CD8-positive, alpha-beta memory T cell (primary cell): Measurements from ENCODE around the gene TRIM44. TPM values are rescaled to one million over a fixed set of nuclear protein-coding genes. Genes with fewer than 3 reads are reported as not detected.

Experiments used
- CTCF ChIA-PET: fragments of 350-600 bp; sonication (Branson Sonifier 250); formaldehyde crosslinking; loops from one replicate; lab custom pipeline; 2021; ENCODE audit warnings: antibody characterized with exemption; lab: Charles Lee
- POLR2A ChIA-PET: fragments of 350-600 bp; sonication (Branson Sonifier 250); formaldehyde crosslinking; loops from one replicate; lab custom pipeline; 2021; ENCODE audit warnings: antibody characterized with exemption; lab: Charles Lee
- DNase-seq, 5 donors: peaks; one replicate each; pipeline versions ENCODE4 v3.0.0 to v3.0.0-alpha.2; 2020 to 2022; ENCODE audit warnings: mixed read lengths in 1 of 5
- H3K27ac ChIP-seq: one replicate; pipeline ENCODE4 v1.7.0; 2013; ENCODE audit warnings: low read depth, mild to moderate bottlenecking, low read length, moderate library complexity
- H3K27me3 ChIP-seq: 2 replicates; pipeline ENCODE4 v1.7.0; 2013; ENCODE audit warnings: low read length, mild to moderate bottlenecking; ENCODE audit not compliant: insufficient read depth, poor library complexity, severe bottlenecking
- H3K36me3 ChIP-seq: 2 replicates; pipeline ENCODE4 v1.7.0; 2013; ENCODE audit warnings: mild to moderate bottlenecking, low read length, moderate library complexity; ENCODE audit not compliant: insufficient read depth
- H3K4me1 ChIP-seq: 2 replicates; pipeline ENCODE4 v1.7.0; 2013; ENCODE audit warnings: mild to moderate bottlenecking, low read length, moderate library complexity; ENCODE audit not compliant: insufficient read depth
- H3K4me3 ChIP-seq: 2 replicates; pipeline ENCODE4 v1.7.0; 2013; ENCODE audit warnings: mild to moderate bottlenecking, low read length
- H3K9me3 ChIP-seq: 2 replicates; pipeline ENCODE4 v1.7.0; 2013; ENCODE audit warnings: mild to moderate bottlenecking, low read length
- H3K27ac Mint-ChIP-seq, 8 donors: one replicate each; pipeline ENCODE4 v1.8.0; 2020 to 2021; ENCODE audit warnings: mixed read lengths in 8 of 8, mild to moderate bottlenecking in 6 of 8, inconsistent platforms in 3 of 8, moderate library complexity in 3 of 8
- H3K27me3 Mint-ChIP-seq, 2 donors: one replicate each; pipeline ENCODE4 v1.8.0; 2020 to 2021; ENCODE audit warnings: mixed read lengths in 2 of 2, mild to moderate bottlenecking in 1 of 2, moderate library complexity in 1 of 2
- H3K36me3 Mint-ChIP-seq, 3 donors: one replicate each; pipeline ENCODE4 v1.8.0; 2020 to 2021; ENCODE audit warnings: mixed read lengths in 3 of 3, inconsistent platforms in 1 of 3, mild to moderate bottlenecking in 1 of 3
- H3K4me1 Mint-ChIP-seq, 3 donors: one replicate each; pipeline ENCODE4 v1.8.0; 2020 to 2021; ENCODE audit warnings: mixed read lengths in 3 of 3, inconsistent platforms in 1 of 3, mild to moderate bottlenecking in 1 of 3
- H3K4me3 Mint-ChIP-seq, 7 donors: one replicate each; pipeline ENCODE4 v1.8.0; 2020 to 2021; ENCODE audit warnings: mixed read lengths in 7 of 7, mild to moderate bottlenecking in 6 of 7, moderate library complexity in 4 of 7, inconsistent platforms in 2 of 7
- H3K9me3 Mint-ChIP-seq, 5 donors: one replicate each; pipeline ENCODE4 v1.8.0; 2020 to 2022; ENCODE audit warnings: mixed read lengths in 5 of 5, mild to moderate bottlenecking in 3 of 5, moderate library complexity in 2 of 5, inconsistent platforms in 1 of 5
- polyA plus RNA-seq: library from polyadenylated mRNA; unstranded; fragments of 300-500 nt; fragmentation: Illumina TruSeq; gene quantifications from one replicate; pipeline ENCODE4 v1.2.3, GENCODE V29; 2021
- total RNA-seq, 2 experiments: library from RNA; stranded (reverse); gene quantifications; one replicate each; pipeline ENCODE4 v1.2.3, GENCODE V29; 2021

The TRIM44 gene
- total and polyA plus RNA-seq, 3 experiments from 2014 or later: 36.8 to 40.4 (median 40.4) TPM

DNA sequence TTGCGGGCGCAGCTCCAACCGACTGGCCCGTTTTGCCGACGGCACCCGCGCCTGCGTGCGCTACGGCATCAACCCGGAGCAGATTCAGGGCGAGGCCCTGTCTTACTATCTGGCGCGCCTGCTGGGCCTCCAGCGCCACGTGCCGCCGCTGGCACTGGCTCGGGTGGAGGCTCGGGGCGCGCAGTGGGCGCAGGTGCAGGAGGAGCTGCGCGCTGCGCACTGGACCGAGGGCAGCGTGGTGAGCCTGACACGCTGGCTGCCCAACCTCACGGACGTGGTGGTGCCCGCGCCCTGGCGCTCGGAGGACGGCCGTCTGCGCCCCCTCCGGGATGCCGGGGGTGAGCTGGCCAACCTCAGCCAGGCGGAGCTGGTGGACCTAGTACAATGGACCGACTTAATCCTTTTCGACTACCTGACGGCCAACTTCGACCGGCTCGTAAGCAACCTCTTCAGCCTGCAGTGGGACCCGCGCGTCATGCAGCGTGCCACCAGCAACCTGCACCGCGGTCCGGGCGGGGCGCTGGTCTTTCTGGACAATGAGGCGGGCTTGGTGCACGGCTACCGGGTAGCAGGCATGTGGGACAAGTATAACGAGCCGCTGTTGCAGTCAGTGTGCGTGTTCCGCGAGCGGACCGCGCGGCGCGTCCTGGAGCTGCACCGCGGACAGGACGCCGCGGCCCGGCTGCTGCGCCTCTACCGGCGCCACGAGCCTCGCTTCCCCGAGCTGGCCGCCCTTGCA lies 43.3 kb upstream of the TRIM44 start:
- peaks cover 10 to 16% (median 11%) of the 10 kb centered on the region in 3 donors for H3K4me1 Mint-ChIP-seq
- peaks cover 12% of the 10 kb centered on the region for H3K4me1 ChIP-seq
- H3K27me3 Mint-ChIP-seq: peaks cover 34 to 75% of the 10 kb centered on the region in 2 donors
- peaks cover 25% of the 10 kb centered on the region for H3K27me3 ChIP-seq
- no peak overlapping the region for H3K27ac ChIP-seq
- CTCF ChIA-PET: no interaction called here
- H3K27ac Mint-ChIP-seq: no peak overlapping the region
- peak overlapping the region in 6 of 7 donors; percentile 29 to 80 (median 61) for H3K4me3 Mint-ChIP-seq
- H3K9me3 ChIP-seq: no peaks in the 10 kb centered on the region
- no peaks in the 10 kb centered on the region for H3K36me3 Mint-ChIP-seq
- peak in 1 of 5 donors; percentile 13 for DNase-seq
- no peaks in the 10 kb centered on the region for H3K36me3 ChIP-seq
- no peak overlapping the region for H3K4me3 ChIP-seq
- H3K9me3 Mint-ChIP-seq: no peaks in the 10 kb centered on the region
- POLR2A ChIA-PET: no interaction called here

DNA sequence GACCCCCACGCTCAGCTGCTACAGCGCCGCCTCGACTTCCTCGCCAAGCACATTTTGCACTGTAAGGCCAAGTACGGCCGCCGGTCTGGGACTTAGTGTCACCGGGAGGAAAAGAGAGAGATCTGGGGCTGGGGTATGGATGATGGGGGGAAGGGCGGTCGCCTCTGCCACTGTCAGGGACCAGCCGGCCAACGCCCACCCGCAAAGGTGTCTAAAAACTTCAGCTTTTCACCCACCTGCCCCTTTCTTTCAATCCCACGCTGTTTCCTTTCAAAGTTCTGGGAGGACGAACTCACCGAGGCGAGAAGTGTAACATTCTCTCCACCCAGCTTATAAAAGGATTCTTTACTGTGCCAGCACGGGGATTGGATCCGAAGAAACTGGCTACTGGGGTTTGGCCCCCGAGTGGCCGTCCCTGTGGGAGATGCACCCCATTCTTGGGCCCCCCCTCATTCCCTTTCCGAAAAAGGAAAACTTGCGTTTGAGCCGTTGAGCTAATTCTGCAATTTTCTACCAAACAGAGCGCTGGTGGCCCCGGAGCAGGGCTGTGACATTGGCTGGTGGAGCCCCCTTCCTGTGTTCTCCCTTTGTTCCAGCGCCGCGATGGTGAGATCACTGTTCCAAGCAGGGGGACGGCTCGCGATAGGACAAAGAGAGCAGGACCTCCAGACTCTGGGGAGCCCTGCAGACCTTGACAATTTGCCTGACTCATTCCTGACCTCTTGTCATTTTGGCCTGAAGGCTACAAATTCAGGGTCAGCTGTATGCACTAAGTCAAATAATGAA lies 42.5 kb upstream of the TRIM44 start:
- Mint-ChIP-seq H3K4me3 (peak overlapping the region; percentile 29 to 80 (median 60)), H3K4me1 (peaks cover 10 to 16% (median 11%) of the 10 kb centered on the region in 3 donors), H3K27me3 (peaks cover 31 to 71% of the 10 kb centered on the region in 2 donors), H3K27ac (no peak overlapping the region), H3K9me3 (no peaks in the 10 kb centered on the region), H3K36me3 (no peaks in the 10 kb centered on the region)
- Histone ChIP-seq H3K27me3 (peaks cover 25% of the 10 kb centered on the region), H3K9me3 (no peaks in the 10 kb centered on the region), H3K4me1 (peaks cover 12% of the 10 kb centered on the region), H3K27ac (no peak overlapping the region), H3K36me3 (no peaks in the 10 kb centered on the region), H3K4me3 (no peak overlapping the region)
- ChIA-PET CTCF (no interaction called here), POLR2A (no interaction called here)
- DNase-seq: no peak

DNA sequence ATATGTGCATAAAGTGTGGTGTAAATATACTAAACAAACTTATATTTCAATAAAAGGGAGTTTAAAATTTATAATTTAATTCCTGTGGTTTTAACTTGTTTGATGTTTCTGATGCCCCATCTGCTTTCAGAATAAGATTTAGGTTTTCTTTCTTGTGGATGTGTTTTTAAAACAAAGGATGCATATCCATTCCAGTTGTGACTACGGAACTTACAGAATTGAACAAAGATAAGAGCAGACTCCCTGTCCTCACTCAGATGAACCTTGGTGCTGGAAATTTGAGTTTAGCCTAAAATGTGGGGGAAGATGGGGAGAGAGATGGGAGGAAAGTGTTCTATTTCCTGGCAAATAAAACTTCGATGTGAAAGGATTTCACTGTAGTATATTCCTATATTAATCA lies 41.8 kb upstream of the TRIM44 start:
- Mint-ChIP-seq H3K4me1 (peaks cover 10 to 16% (median 11%) of the 10 kb centered on the region in 3 donors), H3K9me3 (no peaks in the 10 kb centered on the region), H3K4me3 (no peak overlapping the region), H3K27me3 (peaks cover 31 to 68% of the 10 kb centered on the region in 2 donors), H3K27ac (no peak overlapping the region), H3K36me3 (no peaks in the 10 kb centered on the region)
- Histone ChIP-seq H3K27me3 (peaks cover 23% of the 10 kb centered on the region), H3K27ac (no peak overlapping the region), H3K4me3 (no peak overlapping the region), H3K4me1 (peaks cover 12% of the 10 kb centered on the region), H3K9me3 (no peaks in the 10 kb centered on the region), H3K36me3 (no peaks in the 10 kb centered on the region)
- ChIA-PET POLR2A (no interaction called here), CTCF (no interaction called here)
- DNase-seq: no peak

DNA sequence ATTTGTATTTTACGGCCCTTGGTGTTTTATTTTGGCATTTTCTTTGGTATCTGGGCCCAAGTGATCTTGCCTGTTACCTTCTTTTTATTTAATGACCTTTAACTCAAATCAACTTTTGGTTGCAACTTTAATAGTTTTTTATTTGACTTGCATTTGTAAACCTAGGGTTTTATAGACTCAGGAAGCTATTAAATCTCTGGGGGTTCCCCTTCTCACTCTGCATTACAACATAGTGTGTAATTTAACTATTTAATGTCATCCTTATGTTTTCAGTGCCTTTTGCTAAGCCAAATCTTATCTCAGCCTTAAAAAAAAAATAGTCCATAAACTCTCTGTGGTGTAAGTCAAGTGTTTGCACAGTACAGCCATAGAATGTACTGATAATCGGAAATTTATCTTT lies 41.0 kb upstream of the TRIM44 start:
- Histone ChIP-seq H3K27ac (no peak overlapping the region), H3K27me3 (peaks cover 20% of the 10 kb centered on the region), H3K9me3 (no peaks in the 10 kb centered on the region), H3K36me3 (no peaks in the 10 kb centered on the region), H3K4me3 (no peak overlapping the region), H3K4me1 (peaks cover 12% of the 10 kb centered on the region)
- Mint-ChIP-seq H3K4me1 (peaks cover 10 to 16% (median 11%) of the 10 kb centered on the region in 3 donors), H3K9me3 (no peaks in the 10 kb centered on the region), H3K4me3 (no peak overlapping the region), H3K27me3 (peaks cover 31 to 69% of the 10 kb centered on the region in 2 donors), H3K27ac (no peak overlapping the region), H3K36me3 (no peaks in the 10 kb centered on the region)
- CTCF ChIA-PET: no interaction called here
- POLR2A ChIA-PET: no interaction called here
- DNase-seq: no peak

DNA sequence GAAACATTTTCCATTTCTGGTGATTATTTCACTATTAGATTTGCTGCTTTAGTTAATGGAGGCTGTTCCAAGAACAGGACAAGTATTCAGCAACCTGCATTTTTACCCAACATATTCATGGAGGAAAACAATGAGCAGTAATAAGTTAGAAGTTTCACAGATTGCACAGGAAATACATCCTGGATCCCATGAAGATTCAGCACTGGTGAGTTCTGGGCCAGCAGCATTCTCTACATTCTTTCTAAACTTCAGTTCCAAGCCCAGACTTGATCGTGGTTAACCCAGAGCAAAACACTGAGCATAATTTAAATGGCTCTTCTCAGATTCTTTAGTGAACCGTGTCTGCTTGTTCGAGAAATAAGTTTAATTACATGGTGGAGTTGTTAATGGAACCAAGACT lies 40.5 kb upstream of the TRIM44 start:
- POLR2A ChIA-PET: no interaction called here
- DNase-seq: no peak
- Histone ChIP-seq H3K4me3 (no peak overlapping the region), H3K9me3 (no peaks in the 10 kb centered on the region), H3K36me3 (no peaks in the 10 kb centered on the region), H3K27ac (no peak overlapping the region), H3K4me1 (peaks cover 12% of the 10 kb centered on the region), H3K27me3 (peaks cover 20% of the 10 kb centered on the region)
- Mint-ChIP-seq H3K9me3 (no peaks in the 10 kb centered on the region), H3K27me3 (peaks cover 29 to 69% of the 10 kb centered on the region in 2 donors), H3K36me3 (no peaks in the 10 kb centered on the region), H3K4me1 (peaks cover 10 to 16% (median 11%) of the 10 kb centered on the region in 3 donors), H3K4me3 (no peak overlapping the region), H3K27ac (no peak overlapping the region)
- CTCF ChIA-PET: no interaction called here

DNA sequence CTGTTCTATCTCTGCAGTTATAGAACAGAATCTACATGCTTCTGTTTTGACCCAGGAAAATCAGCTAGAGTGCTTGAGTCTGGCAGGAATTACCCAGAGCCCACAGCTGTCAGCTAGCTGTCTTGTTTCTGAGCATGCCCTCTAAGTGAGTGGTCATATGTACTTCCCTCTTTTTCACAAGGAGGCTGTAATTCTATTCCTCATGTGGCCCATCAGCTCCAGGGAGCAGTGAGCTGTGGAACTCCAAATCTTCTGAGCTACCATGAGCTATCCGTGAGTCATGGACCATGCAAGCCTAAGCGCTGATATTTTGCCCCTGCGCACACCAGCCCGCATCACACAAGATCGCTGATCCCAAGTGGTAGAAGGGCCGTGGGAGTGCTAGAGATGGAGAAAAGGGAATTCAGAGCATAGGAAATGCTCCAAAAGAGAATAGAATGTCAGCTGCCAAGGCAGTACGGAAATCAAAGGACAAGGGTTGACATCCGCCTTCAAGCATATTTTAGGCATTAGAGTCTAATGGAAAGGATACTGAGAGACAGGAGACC lies 38.9 kb upstream of the TRIM44 start:
- ChIA-PET CTCF (interaction anchor here (1.2 kb wide), 1 partner anchor 651 kb away, joined by 3 read pairs; no protein-coding TSS in a partner anchor), POLR2A (no interaction called here)
- no peaks in the 10 kb centered on the region for H3K36me3 Mint-ChIP-seq
- no peaks in the 10 kb centered on the region for H3K36me3 ChIP-seq
- DNase-seq: no peak
- peaks cover 29 to 72% of the 10 kb centered on the region in 2 donors for H3K27me3 Mint-ChIP-seq
- no peaks in the 10 kb centered on the region for H3K9me3 ChIP-seq
- H3K27ac ChIP-seq: no peak overlapping the region
- H3K27me3 ChIP-seq: peaks cover 20% of the 10 kb centered on the region
- no peak overlapping the region for H3K27ac Mint-ChIP-seq
- no peak overlapping the region for H3K4me3 ChIP-seq
- peaks cover 5% of the 10 kb centered on the region for H3K4me1 ChIP-seq
- peaks cover 5 to 10% (median 6%) of the 10 kb centered on the region in 3 donors for H3K4me1 Mint-ChIP-seq
- no peaks in the 10 kb centered on the region for H3K9me3 Mint-ChIP-seq
- no peak overlapping the region for H3K4me3 Mint-ChIP-seq

DNA sequence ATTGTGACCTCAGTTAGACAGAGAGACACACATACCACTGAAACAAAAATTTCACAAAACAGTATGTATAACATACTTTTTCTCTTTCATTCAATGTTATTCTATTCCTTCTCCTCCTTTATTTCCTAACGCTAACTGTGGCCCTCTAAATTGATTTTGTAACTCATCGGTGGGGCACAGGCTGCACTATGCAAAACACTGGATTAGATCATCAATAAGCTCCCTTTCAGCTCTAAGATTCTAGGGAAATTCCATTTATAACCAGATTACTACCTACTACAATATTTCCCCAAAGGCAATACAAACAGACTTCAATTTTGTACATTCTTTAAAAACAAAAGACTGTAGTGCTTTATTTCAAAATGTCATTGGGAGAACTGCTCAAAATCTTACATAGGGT lies 38.3 kb upstream of the TRIM44 start:
- POLR2A ChIA-PET: no interaction called here
- H3K27me3 ChIP-seq: peaks cover 20% of the 10 kb centered on the region

DNA sequence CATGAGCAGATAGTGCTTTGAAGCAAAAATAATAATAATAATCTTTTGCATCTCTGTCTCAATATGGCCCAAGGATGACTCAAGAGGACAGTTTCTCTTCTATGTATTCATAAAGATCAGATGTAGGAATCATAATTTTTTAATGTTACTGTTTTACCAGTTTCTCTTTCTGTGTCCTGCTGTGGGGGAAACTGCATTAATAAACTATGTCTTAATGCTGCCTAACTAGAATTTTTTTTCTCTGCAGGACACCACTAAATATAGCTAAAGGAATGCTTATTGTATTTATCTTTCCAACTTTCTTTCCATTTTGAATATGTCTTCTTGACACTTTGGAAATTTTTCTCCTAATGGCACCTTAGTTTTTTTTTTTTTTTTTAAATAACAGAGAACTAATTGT lies 37.8 kb upstream of the TRIM44 start:
- Mint-ChIP-seq H3K27ac (no peak overlapping the region), H3K27me3 (peaks cover 31 to 81% of the 10 kb centered on the region in 2 donors), H3K4me3 (no peak overlapping the region), H3K9me3 (no peaks in the 10 kb centered on the region), H3K36me3 (no peaks in the 10 kb centered on the region), H3K4me1 (peaks cover 4 to 6% (median 5%) of the 10 kb centered on the region in 3 donors)
- POLR2A ChIA-PET: no interaction called here
- Histone ChIP-seq H3K4me1 (peaks cover 4% of the 10 kb centered on the region), H3K27ac (no peak overlapping the region), H3K4me3 (no peak overlapping the region), H3K27me3 (peaks cover 22% of the 10 kb centered on the region), H3K9me3 (no peaks in the 10 kb centered on the region), H3K36me3 (no peaks in the 10 kb centered on the region)
- CTCF ChIA-PET: no interaction called here
- DNase-seq: no peak

More for the DNA sequence above, 38.3 kb upstream of the TRIM44 start:
- H3K4me1 ChIP-seq: peaks cover 5% of the 10 kb centered on the region
- no peaks in the 10 kb centered on the region for H3K36me3 ChIP-seq
- H3K9me3 ChIP-seq: no peaks in the 10 kb centered on the region
- CTCF ChIA-PET: no interaction called here
- H3K4me3 ChIP-seq: no peak overlapping the region
- H3K27ac Mint-ChIP-seq: no peak overlapping the region
- H3K27me3 Mint-ChIP-seq: peaks cover 32 to 78% of the 10 kb centered on the region in 2 donors
- peaks cover 5 to 10% (median 6%) of the 10 kb centered on the region in 3 donors for H3K4me1 Mint-ChIP-seq
- no peaks in the 10 kb centered on the region for H3K36me3 Mint-ChIP-seq
- no peaks in the 10 kb centered on the region for H3K9me3 Mint-ChIP-seq
- H3K27ac ChIP-seq: no peak overlapping the region
- H3K4me3 Mint-ChIP-seq: no peak overlapping the region
- no peak for DNase-seq
